Activated CD8-positive, alpha-beta memory T cell treated with anti-CD3 and anti-CD28 coated beads for 24 hours (primary cell): ENCODE data around the gene CUEDC2.
"Not testable (repeated sequence)": the region's sequence is repeated elsewhere in the genome, so short reads cannot be mapped to it uniquely, and the experiment has no call there.

Experiments
- DNase-seq: peaks from one replicate; pipeline ENCODE4 v3.0.0-alpha.2; 2020

Gene CUEDC2

DNA sequence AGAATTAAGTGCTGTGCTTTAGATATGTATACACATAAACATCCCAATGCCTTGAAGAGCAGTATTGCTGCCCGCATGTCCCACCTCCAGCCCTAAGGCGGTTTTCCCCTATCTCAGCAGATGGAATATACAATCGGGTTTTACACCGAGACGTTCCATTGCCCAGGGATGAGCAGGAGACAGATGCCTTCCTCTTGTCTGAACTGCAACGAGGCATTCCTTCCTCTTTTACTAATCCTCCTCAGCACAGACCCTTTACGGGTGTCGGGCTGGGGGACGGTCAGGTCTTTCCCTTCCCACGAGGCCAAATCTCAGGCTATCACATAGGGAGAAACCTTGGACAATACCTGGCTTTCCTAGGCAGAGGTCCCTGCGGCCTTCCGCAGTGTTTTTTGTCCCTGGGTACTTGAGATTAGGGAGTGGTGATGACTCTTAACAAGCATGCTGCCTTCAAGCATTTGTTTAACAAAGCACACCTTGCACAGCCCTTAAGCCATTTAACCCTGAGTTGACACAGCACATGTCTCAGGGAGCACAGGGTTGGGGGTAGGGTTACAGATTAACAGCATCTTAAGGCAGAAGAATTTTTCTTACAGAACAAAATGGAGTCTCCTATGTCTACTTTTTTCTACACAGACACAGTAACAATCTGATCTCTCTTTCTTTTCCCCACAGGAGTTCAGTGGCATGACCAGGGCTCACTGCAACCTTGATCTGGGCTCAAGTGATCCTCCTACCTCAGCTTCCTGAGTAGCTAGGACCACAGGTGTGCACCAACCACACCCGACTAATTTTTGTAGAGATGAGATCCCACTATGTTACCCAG, 22.5 kb upstream of the CUEDC2 start:
- not testable (repeated sequence) for DNase-seq

DNA sequence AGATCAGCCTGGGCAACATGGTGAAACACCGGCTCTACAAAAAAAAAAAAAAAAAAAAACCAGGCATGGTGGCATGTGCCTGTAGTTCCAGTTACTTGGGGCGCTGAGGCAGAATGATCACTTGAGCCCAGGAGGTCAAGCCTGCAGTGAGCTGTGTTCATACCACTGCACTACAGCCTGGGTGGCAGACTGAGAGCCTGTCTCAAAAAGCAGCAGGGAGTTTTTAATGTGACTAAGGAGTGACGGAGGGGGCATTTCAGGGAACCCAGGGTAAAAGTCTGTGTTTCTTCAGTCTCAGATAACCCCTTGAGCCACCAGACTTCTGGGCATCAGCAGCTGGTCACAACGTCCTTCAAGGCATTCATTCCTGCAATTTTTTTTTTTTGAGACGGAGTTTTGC, 21.1 kb upstream of the CUEDC2 start:
- no peak for DNase-seq

DNA sequence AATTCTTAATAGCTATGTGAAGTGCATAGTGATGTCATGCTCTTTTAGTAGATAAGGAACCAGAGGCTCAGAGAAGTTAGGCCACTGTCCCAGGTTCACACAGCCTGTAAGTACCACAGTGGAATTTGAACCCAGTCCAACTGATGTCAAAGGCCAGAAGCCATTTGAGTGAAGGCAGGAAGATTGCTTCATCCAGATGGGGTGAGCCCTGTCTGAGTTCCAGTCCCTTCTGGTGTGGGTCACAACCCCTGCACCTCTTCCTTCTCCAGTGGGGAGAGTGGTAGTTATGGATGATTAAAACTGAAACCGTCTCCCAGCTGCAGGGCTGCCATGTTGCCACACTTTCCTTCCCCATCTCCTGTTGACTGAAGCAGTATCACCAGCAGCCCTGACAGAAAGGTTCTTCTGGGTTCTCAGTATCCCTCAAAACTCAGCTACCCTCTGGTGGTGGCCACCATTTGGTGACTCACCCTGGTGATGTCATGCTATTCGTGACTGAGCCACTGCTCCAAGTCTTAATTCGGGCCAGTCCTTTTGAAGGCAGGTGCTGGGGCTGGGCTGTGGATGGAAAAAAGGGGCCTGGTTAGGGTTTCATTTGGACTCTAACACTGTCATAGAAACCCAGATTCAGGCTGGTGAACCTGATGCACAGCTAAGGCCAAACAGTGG, 20.4 kb upstream of the CUEDC2 start:
- DNase-seq, result peak; percentile 80

DNA sequence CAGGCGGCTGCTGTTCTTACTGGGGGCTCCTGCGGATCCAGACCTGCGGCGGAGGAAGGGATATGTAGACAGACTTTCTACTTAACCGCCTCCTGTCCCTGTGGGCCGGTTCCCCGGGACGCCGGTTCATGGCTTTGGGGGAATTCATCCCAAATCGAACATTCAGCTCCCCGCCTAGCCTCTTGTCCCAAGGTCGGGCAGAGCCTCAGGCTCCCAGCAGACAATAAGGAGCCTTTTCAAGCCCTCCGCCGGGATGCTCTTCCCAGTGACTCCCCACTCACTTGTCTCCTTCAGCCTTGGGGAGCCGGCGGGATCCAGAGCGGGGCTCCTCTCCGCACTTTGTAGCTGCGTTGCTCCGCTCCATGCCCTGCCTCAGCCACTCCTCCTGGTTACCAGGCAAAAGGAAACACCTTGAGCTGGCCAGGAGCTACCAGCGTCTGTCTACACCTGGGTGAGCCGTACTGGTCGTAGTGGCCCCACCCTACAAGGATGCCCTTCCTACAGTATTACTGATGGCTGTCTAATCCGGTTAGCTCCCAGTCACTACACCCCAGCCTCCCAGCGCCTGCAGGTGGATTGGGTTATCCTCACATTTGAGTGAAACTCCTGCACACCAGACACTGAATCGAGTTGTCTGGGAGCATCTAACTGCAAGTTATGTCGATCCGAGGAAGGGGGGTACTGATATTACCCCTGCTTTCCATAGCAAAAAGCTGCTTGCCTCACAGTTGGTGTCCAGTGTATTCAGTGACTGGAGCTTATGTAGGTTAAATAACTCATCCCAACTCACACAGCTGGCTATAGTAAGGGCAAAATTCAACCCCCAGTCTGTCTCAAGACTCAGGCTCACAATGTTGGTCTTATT, 19.0 kb upstream of the CUEDC2 start, which contains the start of gene C10orf95:
Gene C10orf95 (minus strand): TSS at position 439 of the 865 bp plus-strand sequence. CDS start 450 bp downstream, outside the sequence.
- peak; percentile 69 for DNase-seq

GRCh38 chr10:102450374-102451104, 18.2 kb upstream of the CUEDC2 start:
- peak; percentile 92 for DNase-seq

DNA sequence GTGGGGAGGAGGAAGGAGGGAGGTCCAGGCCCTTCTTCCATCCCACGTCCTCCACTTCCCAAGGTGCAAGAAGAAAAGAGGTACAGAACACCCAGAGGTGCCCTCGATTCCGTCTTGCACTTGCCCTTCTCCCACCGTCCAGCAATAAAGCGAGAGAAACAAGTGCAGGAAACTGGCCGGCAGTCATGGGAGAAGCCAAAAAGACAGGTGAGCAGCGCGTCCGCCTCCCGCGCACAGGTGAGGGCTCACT, 17.7 kb upstream of the CUEDC2 start:
- no peak for DNase-seq

GRCh38 chr10:102449321-102450123, 17.1 kb upstream of the CUEDC2 start:
- DNase-seq, result peak; percentile 88

GRCh38 chr10:102444851-102445250, 12.5 kb upstream of the CUEDC2 start:
- no peak for DNase-seq

DNA sequence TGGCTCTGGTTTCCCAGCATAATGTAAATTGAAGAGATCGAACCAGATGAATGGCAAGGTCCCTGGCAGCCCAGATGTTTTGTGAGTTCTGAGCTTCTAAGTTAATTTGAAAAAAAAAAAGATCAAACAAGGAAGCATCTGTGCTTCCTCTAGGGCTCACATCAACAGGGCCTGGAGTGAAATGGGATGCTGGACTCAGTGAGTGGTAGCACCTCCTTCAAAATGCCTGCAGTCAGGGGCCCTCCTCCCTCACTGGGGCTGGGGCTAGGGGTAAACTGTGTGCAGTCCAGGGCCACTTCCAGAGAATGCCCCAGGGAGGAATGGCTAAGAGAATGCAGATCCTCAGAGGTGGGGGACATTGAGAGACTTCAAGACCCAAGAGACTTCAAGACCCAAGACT, 6.0 kb upstream of the CUEDC2 start:
- DNase-seq, result no peak

DNA sequence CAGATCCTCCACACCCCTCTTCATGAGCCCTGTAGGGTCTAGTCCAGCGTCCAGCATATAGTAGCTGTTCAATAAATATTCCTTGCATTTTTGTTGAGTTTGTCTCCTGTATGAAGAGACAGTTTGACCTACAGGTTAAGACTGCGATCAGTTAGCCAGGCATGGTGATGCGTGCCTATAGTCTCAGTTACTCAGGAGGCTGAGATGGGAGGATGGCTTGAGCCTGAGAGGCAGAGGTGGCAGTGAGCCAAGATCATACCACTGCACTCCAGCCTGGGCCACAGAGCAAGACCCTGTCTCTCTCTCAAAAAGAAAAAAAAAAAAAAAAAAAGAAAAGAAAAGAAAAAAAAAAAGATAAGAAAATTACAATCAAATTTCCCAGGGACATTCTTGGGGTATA, 5.1 kb upstream of the CUEDC2 start:
- DNase-seq, result no peak

DNA sequence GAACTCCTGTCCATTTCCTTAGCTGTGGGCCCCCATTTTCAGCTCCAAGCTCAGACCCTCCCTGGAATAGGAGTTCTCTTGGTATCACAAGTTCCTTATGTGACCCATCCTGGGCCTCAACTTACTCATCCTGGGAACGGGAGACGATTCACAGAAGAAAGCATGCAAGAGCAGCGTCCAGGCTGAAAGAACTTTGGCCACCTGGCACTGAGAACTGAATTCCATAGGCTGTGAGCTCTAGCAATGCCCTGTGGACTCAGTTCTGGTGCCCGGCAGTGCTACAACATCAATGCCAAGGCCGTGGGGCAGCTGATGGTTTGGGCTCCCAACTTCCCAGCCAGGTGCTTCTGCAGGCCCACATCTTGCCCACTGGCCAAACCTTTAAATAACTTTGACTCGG, 3.9 kb upstream of the CUEDC2 start:
- no peak for DNase-seq

DNA sequence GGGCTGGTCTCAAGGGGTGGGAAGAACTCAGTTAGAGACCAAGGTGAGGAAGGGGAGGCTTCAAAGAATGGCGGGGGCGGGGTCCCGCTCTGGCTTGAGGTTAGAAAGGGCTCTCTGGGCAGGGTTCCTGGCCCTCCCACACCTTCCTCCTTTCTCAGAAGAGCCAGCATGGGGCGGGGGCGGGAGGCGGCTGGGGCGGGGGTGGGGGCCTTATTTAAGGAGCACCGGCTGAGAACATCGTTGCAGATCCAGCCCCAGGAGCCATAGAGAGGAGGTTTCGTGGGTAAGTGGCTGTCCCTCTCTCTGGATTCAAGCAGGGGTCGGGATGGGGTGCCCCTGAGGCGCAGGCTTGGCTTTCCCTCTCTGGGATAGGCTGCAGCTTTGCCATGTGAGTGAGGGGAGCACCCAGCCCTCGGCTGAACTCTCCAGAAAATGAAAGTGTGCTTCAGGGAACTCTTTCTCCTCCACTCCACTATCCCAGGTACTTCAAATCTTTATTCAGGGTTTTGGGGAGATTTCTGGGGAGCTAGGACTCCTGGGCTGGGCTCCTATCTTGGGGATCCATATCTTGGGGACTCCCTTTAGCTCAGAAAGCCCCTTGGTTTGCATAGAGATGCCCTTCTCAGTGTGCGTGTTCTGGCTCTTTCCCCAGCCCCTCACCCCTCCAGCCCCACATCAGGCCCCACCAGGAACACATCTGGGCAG, 3.3 kb upstream of the CUEDC2 start:
- peak; percentile 79 for DNase-seq

DNA sequence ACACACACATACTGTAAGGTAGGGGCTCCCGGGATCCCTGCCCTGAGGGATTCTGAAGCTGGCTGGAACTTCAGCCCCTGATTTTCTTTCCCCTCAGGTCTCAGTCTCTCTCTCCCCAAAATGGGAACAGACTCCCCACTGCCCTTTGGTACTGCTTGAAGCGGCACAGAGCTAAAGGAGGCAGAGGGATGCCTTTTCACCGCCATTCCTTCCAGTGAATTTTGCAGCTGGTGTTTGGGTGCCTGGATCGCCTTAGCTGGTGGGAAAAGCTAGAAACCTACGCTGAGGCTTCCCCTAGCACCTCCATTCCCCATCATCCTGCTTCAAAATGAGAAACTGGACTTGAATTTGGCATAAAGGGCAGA, 2.7 kb upstream of the CUEDC2 start:
- no peak for DNase-seq

GRCh38 chr10:102434394-102435132, 2.2 kb upstream of the CUEDC2 start:
- DNase-seq, result no peak

GRCh38 chr10:102433619-102434046, 1.3 kb upstream of the CUEDC2 start:
- DNase-seq, result peak; percentile 71

DNA sequence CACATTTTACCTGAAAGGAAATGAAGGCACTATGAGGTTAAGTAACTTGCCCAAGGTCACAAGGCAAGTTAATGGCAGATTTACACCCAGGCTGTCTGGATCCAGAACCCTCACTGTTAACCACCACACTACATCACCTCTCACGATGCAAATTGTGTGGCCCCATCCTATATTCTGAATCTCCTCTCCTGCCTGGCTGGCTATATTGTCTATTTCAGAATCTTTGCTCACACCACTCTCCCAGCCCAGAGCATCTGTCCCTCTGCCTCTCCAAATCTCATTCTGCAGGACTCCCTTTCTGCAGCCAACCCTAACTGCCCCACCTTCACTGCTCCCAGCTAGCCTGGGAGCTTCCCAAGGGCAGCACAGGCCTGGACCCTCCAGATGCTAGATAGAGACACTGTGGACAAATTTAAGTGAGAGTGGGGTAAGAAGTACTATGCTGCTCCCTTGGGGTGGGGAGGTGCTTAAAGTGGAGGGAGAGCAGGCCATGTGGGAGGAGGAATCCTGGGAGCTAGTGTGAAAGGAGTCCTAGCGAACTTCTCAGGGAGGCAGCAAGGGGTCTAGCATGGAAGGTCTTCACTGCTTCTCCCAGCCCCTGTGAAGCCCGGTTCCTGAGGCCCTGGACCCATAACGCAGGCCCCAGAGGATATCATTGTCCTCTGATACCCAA, 786 bp downstream of the CUEDC2 start:
- no peak for DNase-seq

- no peak for DNase-seq
Measured at GRCh38 chr10:102429468-102429867, 2.9 kb downstream of the CUEDC2 start.

DNA sequence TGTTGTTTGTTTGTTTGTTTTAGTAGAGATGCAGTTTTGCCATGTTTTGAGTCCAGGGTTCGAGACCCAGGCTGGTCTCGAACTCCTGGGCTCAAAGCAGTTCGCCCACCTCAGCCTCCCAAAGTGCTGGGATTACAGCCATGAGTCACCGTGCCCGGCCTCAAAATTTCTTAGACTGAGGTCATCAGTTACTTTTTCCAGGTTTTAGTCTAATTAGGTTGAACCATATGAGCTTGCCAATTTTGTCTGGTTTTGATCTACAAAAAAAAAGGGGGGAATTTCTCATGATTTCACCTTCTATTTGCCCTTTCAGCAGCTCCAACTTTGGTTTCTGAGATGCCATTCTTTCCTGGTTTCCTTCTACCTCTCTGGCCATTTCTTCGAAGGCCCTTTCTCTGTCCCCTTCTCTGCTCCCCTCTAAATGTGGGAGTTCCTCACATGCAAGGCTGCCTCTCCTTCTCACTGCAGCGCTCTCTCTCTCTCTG, 5.5 kb downstream of the CUEDC2 start:
- no peak for DNase-seq

DNA sequence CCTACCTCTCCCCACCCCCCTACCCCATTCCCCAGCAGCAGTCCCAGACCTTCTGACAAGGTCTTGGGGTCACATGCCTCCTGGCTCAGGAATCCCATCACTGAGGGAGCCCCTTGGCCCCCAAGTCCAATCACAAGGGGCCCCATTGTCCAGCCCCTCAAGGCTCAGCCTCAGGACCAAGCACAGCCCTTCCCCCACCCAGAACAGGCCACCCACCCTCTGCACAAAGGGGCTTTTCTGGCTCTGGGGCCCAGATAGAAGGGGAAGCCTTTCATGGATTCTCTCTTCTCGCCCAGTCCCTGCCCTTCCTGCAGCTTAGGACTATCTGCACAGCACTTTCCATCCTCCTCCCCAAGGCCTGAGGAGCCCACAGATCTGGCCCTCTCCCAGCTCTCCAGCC, 6.9 kb downstream of the CUEDC2 start:
- no peak for DNase-seq

GRCh38 chr10:102424916-102425315, 7.5 kb downstream of the CUEDC2 start:
- no peak for DNase-seq
